Activated naive CD8-positive, alpha-beta T cell treated with anti-CD3 and anti-CD28 coated beads for 36 hours (primary cell): ENCODE measurements around the gene MTR. TPM values are rescaled to one million over a fixed set of nuclear protein-coding genes. Genes with fewer than 3 reads are reported as not detected.
"Not testable (repeated sequence)": the region's sequence is repeated elsewhere in the genome, so short reads cannot be mapped to it uniquely, and the experiment has no call there.

ENCODE experiments used
- DNase-seq: peaks from one replicate; pipeline ENCODE4 v3.0.0; 2021
- H3K27ac Mint-ChIP-seq: one replicate; pipeline ENCODE4 v1.8.0; 2022; ENCODE audit warnings: mild to moderate bottlenecking, moderate library complexity, mixed read lengths
- H3K27me3 Mint-ChIP-seq: one replicate; pipeline ENCODE4 v1.8.0; 2022; ENCODE audit warnings: mild to moderate bottlenecking, mixed read lengths
- H3K36me3 Mint-ChIP-seq: one replicate; pipeline ENCODE4 v1.8.0; 2021; ENCODE audit warnings: mild to moderate bottlenecking, mixed read lengths
- H3K4me1 Mint-ChIP-seq: one replicate; pipeline ENCODE4 v1.8.0; 2021; ENCODE audit warnings: mixed read lengths
- H3K4me3 Mint-ChIP-seq: one replicate; pipeline ENCODE4 v1.8.0; 2022; ENCODE audit warnings: mild to moderate bottlenecking, moderate library complexity, mixed read lengths
- H3K9me3 Mint-ChIP-seq: one replicate; pipeline ENCODE4 v1.8.0; 2022; ENCODE audit warnings: mixed read lengths
- total RNA-seq, 2 experiments: library from RNA; stranded (reverse); gene quantifications; one replicate each; pipeline ENCODE4 v1.2.3, GENCODE V29; 2021

The MTR gene
- total RNA-seq, 2 experiments from 2014 or later = 60.2 to 62.8 TPM

- Mint-ChIP-seq H3K9me3 (no peaks in the 10 kb centered on the region), H3K36me3 (peaks cover 39% of the 10 kb centered on the region), H3K4me3 (no peak overlapping the region), H3K27ac (no peak overlapping the region), H3K27me3 (no peaks in the 10 kb centered on the region), H3K4me1 (peaks cover 27% of the 10 kb centered on the region)
- DNase-seq = no peak
These were observed 39.8 kb downstream of the MTR start for GRCh38 chr1:236834876-236835275.

DNA sequence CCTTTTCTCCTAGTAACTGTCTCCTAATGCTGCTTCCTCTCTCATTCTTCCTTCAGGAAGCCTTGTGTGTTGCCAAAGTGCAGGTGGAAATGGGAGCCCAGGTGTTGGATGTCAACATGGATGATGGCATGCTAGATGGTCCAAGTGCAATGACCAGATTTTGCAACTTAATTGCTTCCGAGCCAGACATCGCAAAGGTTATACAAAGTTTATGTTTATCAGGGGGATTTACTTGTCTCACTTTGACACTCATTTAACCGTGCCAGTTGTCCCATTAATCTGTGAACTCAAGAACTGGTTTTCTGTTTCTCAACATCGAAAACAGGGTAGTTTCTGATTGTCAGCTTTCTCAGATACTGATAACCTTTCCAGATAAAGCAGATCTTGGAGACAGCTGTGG, 40.4 kb downstream of the MTR start:
- no peaks in the 10 kb centered on the region for H3K9me3 Mint-ChIP-seq
- peak overlapping the region; percentile 60 for H3K27ac Mint-ChIP-seq

GRCh38 chr1:236836157-236836556, 41.1 kb downstream of the MTR start:
- Mint-ChIP-seq H3K27me3 (no peaks in the 10 kb centered on the region), H3K9me3 (no peaks in the 10 kb centered on the region), H3K4me1 (peaks cover 27% of the 10 kb centered on the region), H3K36me3 (peaks cover 43% of the 10 kb centered on the region), H3K4me3 (no peak overlapping the region), H3K27ac (no peak overlapping the region)
- DNase-seq = no peak

More for the DNA sequence above, 40.4 kb downstream of the MTR start:
- DNase-seq = no peak
- Mint-ChIP-seq H3K4me1 (peaks cover 27% of the 10 kb centered on the region), H3K27me3 (no peaks in the 10 kb centered on the region), H3K4me3 (no peak overlapping the region), H3K36me3 (peaks cover 44% of the 10 kb centered on the region)

DNA sequence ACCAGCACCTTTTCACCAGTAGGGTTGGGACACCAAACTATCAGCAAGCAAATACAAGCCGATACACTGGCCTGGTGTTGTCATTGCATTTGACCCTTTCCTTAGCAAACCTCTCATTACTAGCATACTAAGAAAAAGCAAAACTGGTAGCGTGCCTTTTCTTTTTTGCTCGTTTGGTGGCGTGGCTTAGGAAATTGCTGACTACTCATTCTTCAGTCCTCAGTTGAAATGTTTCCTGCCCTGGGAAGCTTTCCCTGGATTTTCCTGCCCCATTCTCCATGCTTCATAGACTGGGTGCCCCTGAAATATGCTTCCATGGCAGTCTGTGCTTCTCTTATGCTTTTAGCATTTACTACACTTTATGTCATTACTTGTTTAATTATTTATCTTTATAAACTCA, 42.0 kb downstream of the MTR start:
- DNase-seq = no peak
- Mint-ChIP-seq H3K4me1 (peaks cover 27% of the 10 kb centered on the region), H3K9me3 (no peaks in the 10 kb centered on the region), H3K27me3 (no peaks in the 10 kb centered on the region), H3K27ac (no peak overlapping the region), H3K4me3 (no peak overlapping the region), H3K36me3 (peaks cover 42% of the 10 kb centered on the region)

DNA sequence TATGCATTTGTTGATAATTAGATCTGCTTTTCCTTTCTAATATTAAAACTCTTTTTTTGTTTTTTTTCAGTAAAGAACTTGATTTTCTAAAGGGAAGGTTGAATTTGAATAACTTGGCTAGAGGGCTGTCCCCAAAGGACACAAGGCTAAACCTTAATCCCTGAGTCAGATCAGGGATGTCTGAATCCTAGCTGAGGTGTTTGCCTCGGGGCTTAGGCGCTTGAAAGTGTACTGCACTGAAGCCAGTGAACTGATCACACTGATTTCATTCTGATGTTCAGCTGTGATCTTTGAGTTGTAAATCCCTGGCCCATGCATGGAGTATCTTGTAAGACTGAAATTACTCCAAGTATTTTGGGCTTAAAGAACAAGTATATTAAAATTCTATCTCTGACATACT, 42.8 kb downstream of the MTR start:
- H3K4me3 Mint-ChIP-seq = no peak overlapping the region
- no peak overlapping the region for H3K27ac Mint-ChIP-seq
- no peaks in the 10 kb centered on the region for H3K27me3 Mint-ChIP-seq
- H3K36me3 Mint-ChIP-seq = peaks cover 41% of the 10 kb centered on the region
- no peaks in the 10 kb centered on the region for H3K9me3 Mint-ChIP-seq
- H3K4me1 Mint-ChIP-seq = peaks cover 26% of the 10 kb centered on the region
- no peak for DNase-seq

DNA sequence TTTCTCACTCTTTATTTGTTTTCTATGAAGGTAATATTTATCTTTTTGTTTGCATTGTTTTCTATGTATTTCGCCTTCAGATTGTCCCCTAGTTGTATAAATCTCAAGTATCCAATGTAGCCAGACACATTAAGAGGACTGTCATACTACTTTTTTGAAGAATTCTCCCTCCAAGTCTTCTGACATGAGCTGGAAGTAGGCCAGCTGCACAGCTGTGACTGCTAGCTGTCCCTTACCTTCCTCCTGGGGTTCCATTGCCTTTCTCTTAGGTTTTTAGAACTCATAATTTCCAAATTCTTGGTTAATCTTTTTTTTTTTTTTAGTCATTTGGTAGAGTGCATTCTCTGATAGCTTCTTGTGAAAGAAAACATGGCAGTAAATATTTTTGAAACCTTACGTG, 46.2 kb downstream of the MTR start:
- Mint-ChIP-seq H3K36me3 (peaks cover 24% of the 10 kb centered on the region), H3K9me3 (no peaks in the 10 kb centered on the region), H3K4me1 (peaks cover 4% of the 10 kb centered on the region), H3K27me3 (no peaks in the 10 kb centered on the region), H3K4me3 (no peak overlapping the region), H3K27ac (no peak overlapping the region)
- no peak for DNase-seq

- Mint-ChIP-seq H3K4me3 (no peak overlapping the region), H3K36me3 (peaks cover 37% of the 10 kb centered on the region), H3K9me3 (no peaks in the 10 kb centered on the region)
These were observed 49.6 kb downstream of the MTR start for GRCh38 chr1:236844499-236845271.

DNA sequence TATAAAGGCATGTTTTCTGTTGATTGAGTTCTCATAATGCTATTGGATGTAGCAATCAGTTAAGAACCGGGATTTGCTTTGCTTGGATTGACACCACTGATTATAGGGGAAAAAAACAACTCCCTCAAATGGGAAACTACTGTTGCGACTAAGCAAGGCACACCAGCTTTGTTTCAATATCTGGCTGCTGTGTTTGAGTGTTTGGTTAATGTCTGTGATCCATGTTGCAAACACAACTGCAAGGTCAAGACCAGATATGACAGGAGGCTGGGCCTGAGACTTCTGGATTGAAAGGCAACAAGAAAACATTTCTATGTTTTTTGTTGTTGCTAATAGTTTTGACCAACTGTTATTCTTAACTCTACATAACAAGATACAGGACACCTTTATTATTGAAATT, 50.7 kb downstream of the MTR start:
- no peak overlapping the region for H3K27ac Mint-ChIP-seq

More at GRCh38 chr1:236844499-236845271, 49.6 kb downstream of the MTR start:
- no peak overlapping the region for H3K27ac Mint-ChIP-seq
- DNase-seq = no peak
- no peaks in the 10 kb centered on the region for H3K27me3 Mint-ChIP-seq
- peaks cover 10% of the 10 kb centered on the region for H3K4me1 Mint-ChIP-seq

GRCh38 chr1:236848274-236848923, 53.3 kb downstream of the MTR start:
- Mint-ChIP-seq H3K27me3 (no peaks in the 10 kb centered on the region), H3K36me3 (peaks cover 29% of the 10 kb centered on the region), H3K4me1 (peaks cover 10% of the 10 kb centered on the region), H3K9me3 (no peaks in the 10 kb centered on the region), H3K27ac (peak overlapping the region; percentile 69), H3K4me3 (no peak overlapping the region)
- no peak for DNase-seq

More for the DNA sequence above, 50.7 kb downstream of the MTR start:
- Mint-ChIP-seq H3K9me3 (no peaks in the 10 kb centered on the region), H3K36me3 (peaks cover 34% of the 10 kb centered on the region), H3K27me3 (no peaks in the 10 kb centered on the region), H3K4me1 (peaks cover 10% of the 10 kb centered on the region), H3K4me3 (no peak overlapping the region)
- DNase-seq = no peak

DNA sequence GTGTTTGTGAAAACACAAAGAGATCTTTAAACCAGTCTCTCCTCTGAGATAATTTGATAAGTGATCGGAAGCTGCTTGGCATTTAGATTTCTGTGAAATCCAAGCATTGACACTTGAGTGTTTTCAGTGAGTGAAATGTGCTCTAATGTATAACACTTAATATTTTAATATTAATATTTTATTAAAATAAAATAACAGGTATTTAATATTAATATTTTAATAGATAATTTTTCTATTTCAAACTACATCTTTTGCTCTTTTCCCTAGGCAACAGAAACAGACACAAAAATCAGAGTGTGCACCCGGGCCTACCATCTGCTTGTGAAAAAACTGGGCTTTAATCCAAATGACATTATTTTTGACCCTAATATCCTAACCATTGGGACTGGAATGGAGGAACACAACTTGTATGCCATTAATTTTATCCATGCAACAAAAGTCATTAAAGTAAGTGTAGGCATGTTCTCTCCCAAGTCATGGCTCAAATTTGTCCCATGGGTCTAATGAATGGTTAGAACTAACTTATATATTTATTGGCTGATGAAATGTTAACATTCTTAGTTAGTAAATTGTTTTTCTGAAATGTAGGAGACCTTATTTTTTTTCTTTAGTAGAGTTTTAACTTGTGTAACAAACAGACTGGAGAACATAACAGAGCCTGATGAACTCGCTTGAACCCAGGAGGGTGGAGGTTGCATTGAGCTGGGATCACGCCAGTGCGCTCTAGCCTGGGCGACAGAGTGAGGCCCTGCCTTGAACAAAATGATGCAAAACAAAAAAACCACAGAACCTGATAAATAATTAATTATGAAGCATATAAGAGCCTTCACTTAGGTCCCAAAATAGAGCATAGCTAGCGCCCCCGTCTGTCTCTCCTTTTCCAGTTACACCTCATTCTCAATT, 55.2 kb downstream of the MTR start:
- Mint-ChIP-seq H3K4me1 (peaks cover 10% of the 10 kb centered on the region), H3K9me3 (no peaks in the 10 kb centered on the region), H3K36me3 (peaks cover 36% of the 10 kb centered on the region), H3K27ac (no peak overlapping the region), H3K4me3 (no peak overlapping the region), H3K27me3 (no peaks in the 10 kb centered on the region)
- no peak for DNase-seq

DNA sequence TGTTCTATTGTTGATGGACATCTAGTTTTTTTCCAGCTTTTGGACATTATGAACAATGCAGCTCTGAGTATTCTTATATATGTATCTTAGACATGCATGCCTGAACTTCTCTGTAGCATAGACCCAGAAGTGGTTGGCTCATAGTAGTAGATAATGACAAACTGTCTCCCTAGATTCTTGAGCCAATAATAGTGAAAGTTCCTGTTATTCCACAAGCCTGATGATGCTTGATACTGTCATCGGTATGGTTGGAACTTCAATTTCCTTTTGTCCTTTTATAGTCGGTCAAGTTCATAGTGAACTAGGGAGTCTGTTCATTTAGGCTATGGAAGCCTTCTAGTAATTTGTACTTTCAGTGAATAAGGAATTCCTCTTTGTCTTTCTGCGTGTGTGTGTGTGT, 56.8 kb downstream of the MTR start:
- Mint-ChIP-seq H3K36me3 (peaks cover 42% of the 10 kb centered on the region), H3K9me3 (no peaks in the 10 kb centered on the region), H3K27ac (no peak overlapping the region), H3K4me1 (peaks cover 10% of the 10 kb centered on the region), H3K4me3 (no peak overlapping the region), H3K27me3 (no peaks in the 10 kb centered on the region)
- DNase-seq = no peak

DNA sequence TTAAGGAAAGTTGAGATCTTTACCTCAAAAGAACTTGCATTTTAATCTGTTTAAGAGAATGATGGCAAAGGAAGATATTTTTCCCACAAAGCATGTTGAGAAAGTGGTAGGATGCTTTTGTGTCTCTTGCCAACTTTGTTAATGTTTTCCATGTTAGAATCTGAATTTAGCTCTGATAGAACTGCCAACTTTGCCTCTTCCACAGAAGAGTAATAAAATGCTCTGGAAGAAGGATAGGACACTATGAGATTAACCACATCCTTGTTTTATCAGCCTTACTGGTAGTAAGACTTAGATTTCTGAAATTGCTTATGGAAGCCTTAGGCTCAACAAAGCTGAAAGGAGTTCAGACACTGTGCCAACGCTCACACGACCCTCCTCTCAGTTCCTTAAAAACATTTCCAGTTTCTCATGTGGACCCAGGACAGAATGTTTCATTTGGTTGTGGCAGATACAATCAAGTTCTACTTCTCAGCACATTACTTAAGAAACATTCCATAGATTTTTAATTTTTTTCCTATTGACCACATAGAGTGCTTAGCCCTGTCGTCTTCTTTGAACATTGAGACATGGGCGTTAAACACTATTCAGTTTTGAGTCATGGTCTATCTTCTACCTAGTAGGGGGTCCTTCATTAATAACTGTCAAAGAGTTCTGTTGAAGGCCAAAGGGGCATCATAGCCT, 59.0 kb downstream of the MTR start:
- Mint-ChIP-seq H3K9me3 (peaks cover 5% of the 10 kb centered on the region), H3K4me1 (peaks cover 5% of the 10 kb centered on the region), H3K36me3 (peaks cover 48% of the 10 kb centered on the region), H3K27ac (no peak overlapping the region), H3K27me3 (no peaks in the 10 kb centered on the region), H3K4me3 (no peak overlapping the region)
- DNase-seq = no peak

DNA sequence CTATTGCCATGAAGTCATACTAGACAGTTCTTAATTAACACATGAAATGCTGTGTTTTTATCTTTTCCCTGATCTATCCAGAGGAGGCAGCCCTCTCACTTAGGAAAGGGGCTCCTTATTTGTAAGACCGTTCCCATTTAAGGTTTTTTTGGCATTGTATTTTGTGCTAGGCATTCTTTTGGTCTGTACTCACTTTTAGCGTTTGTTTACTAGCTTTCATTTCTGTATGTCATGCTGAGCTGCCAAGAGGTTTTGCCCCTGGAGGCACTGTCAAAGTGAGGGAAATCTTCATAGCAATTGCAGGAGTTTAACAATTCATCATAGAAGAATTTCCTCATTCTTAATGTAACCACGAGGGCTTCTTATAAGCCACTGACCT, 59.5 kb downstream of the MTR start:
- Mint-ChIP-seq H3K4me3 (no peak overlapping the region), H3K27ac (no peak overlapping the region), H3K27me3 (no peaks in the 10 kb centered on the region), H3K36me3 (peaks cover 50% of the 10 kb centered on the region), H3K9me3 (peaks cover 7% of the 10 kb centered on the region), H3K4me1 (peaks cover 8% of the 10 kb centered on the region)
- no peak for DNase-seq

DNA sequence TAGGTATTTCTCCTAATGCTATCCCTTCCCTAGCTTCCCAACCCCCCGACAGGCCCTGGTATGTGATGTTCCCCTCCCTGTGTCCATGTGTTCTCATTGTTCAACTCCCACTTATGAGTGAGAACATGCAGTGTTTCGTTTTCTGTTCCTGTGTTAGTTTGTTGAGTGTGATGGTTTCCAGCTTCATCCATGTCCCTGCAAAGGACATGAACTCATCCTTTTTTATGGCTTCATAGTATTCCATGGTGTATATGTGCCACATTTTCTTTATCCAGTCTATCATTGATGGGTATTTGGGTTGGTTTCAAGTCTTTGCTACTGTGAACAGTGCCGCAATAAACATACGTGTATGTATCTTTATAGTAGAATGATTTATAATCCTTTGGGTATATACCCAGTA, 61.6 kb downstream of the MTR start:
- Mint-ChIP-seq H3K4me1 (peaks cover 15% of the 10 kb centered on the region), H3K36me3 (peaks cover 65% of the 10 kb centered on the region)
- not testable (repeated sequence) for H3K9me3 Mint-ChIP-seq, H3K4me3 Mint-ChIP-seq, H3K27ac Mint-ChIP-seq, H3K27me3 Mint-ChIP-seq, DNase-seq

GRCh38 chr1:236858165-236858564, 63.1 kb downstream of the MTR start:
- Mint-ChIP-seq H3K27me3 (no peaks in the 10 kb centered on the region), H3K9me3 (peaks cover 7% of the 10 kb centered on the region), H3K4me3 (no peak overlapping the region), H3K4me1 (peaks cover 30% of the 10 kb centered on the region), H3K27ac (no peak overlapping the region), H3K36me3 (peaks cover 76% of the 10 kb centered on the region)
- DNase-seq = no peak
